OCI-LY3 (cell line): ENCODE results near the gene RINL.

Source experiments
- H2AFZ ChIP-seq: fragments of 200-600, 300-600 bp; shearing (Covaris generic); 2 replicates; pipeline ENCODE4 v1.6.0; 2014; ENCODE audit warnings: antibody characterized with exemption, low read depth, low read length
- H3K27ac ChIP-seq: fragments of 200-600, 300-600 bp; sonication (generic); 2 replicates; pipeline ENCODE4 v1.5.1; 2014; ENCODE audit warnings: mild to moderate bottlenecking, low read length, moderate library complexity, mixed read lengths
- H3K27me3 ChIP-seq: fragments of 200-600, 300-600 bp; sonication (generic); 2 replicates; pipeline ENCODE4 v1.6.1; 2014; ENCODE audit warnings: low read depth, low read length, mixed read lengths
- H3K36me3 ChIP-seq: fragments of 200-600, 300-600 bp; sonication (generic); replicated peaks from 2 replicates; pipeline ENCODE3; 2014; ENCODE audit warnings: low read depth, low read length, mixed read lengths
- H3K4me1 ChIP-seq: fragments of 300-600, 200-600 bp; sonication (generic); 2 replicates; pipeline ENCODE4 v1.6.1; 2014; ENCODE audit warnings: low read length, mixed read lengths
- H3K4me2 ChIP-seq: fragments of 200-600, 300-600 bp; sonication (generic); 2 replicates; pipeline ENCODE4 v1.6.1; 2014; ENCODE audit warnings: low read length, mixed read lengths
- H3K4me3 ChIP-seq: fragments of 300-600, 200-600 bp; sonication (generic); 2 replicates; pipeline ENCODE4 v1.5.1; 2014; ENCODE audit warnings: antibody characterized with exemption, mild to moderate bottlenecking, low read length, moderate library complexity
- H3K79me2 ChIP-seq: fragments of 300-600, 200-600 bp; shearing (Covaris generic); 2 replicates; pipeline ENCODE4 v1.6.1; 2014; ENCODE audit warnings: mild to moderate bottlenecking, low read length, mixed read lengths
- H3K9ac ChIP-seq: fragments of 300-600, 200-600 bp; shearing (Covaris generic); 2 replicates; pipeline ENCODE4 v1.6.0; 2014; ENCODE audit warnings: mild to moderate bottlenecking, low read length, moderate library complexity
- H3K9me3 ChIP-seq: fragments of 200-600, 300-600 bp; shearing (Covaris generic); 2 replicates; pipeline ENCODE4 v1.6.1; 2014; ENCODE audit warnings: low read length, mixed read lengths; ENCODE audit not compliant: insufficient read depth
- H4K20me1 ChIP-seq: fragments of 200-600, 300-600 bp; sonication (generic); 2 replicates; pipeline ENCODE4 v1.6.1; 2016; ENCODE audit warnings: low read length, mixed read lengths; ENCODE audit not compliant: insufficient read depth
- EZH2phosphoT487 ChIP-seq: fragments of 200-600 bp; shearing (Covaris generic); IDR thresholded peaks from 2 replicates; pipeline ENCODE4 v1.6.1; 2018; ENCODE audit warnings: antibody characterized with exemption, mixed run types, low read depth
- TF ChIP-seq, protein P1 (sequence below): fragments of 200-600, 300-600 bp; sonication (generic); IDR thresholded peaks from 2 replicates; pipeline ENCODE4 v1.5.1; 2014; ENCODE audit warnings: antibody characterized with exemption, low read length, low read depth

RINL gene

DNA sequence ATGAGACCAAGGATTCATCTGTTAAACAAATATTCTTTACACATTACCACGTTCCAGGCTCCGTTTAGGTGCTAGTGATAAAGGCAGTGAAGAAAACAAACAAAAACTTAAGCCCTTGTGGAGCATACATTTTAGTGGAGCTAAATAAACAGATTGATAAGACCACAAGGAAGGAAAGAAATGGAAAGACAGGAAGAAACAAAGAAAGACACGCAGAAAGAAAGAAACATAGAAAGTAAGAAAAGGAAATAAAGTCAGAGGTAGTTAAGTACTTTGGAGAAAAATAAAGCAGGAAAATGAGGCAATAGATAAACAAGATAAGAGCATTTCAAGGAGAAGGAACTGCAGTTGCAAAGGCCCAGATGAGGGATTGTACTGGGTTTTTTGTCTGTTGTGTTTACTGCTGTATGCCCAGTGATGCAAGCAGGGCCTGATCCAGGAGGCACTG lies 22.7 kb upstream of the RINL start:
- peaks cover 37% of the 10 kb centered on the region for H3K79me2 ChIP-seq
- no peaks in the 10 kb centered on the region for H4K20me1 ChIP-seq
- TF ChIP-seq EZH2phosphoT487 = no peak
- TF ChIP-seq, protein P1, sequence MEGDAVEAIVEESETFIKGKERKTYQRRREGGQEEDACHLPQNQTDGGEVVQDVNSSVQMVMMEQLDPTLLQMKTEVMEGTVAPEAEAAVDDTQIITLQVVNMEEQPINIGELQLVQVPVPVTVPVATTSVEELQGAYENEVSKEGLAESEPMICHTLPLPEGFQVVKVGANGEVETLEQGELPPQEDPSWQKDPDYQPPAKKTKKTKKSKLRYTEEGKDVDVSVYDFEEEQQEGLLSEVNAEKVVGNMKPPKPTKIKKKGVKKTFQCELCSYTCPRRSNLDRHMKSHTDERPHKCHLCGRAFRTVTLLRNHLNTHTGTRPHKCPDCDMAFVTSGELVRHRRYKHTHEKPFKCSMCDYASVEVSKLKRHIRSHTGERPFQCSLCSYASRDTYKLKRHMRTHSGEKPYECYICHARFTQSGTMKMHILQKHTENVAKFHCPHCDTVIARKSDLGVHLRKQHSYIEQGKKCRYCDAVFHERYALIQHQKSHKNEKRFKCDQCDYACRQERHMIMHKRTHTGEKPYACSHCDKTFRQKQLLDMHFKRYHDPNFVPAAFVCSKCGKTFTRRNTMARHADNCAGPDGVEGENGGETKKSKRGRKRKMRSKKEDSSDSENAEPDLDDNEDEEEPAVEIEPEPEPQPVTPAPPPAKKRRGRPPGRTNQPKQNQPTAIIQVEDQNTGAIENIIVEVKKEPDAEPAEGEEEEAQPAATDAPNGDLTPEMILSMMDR = no peak
- H3K27me3 ChIP-seq = no peaks in the 10 kb centered on the region
- H3K9me3 ChIP-seq = no peaks in the 10 kb centered on the region
- H3K4me2 ChIP-seq = peak overlapping the region; percentile 90
- H3K36me3 ChIP-seq = peaks cover 23% of the 10 kb centered on the region
- H3K4me3 ChIP-seq = peak overlapping the region; percentile 89
- no peak overlapping the region for H3K27ac ChIP-seq
- peaks cover 13% of the 10 kb centered on the region for H3K4me1 ChIP-seq
- no peak overlapping the region for H2AFZ ChIP-seq
- peak overlapping the region; percentile 87 for H3K9ac ChIP-seq

DNA sequence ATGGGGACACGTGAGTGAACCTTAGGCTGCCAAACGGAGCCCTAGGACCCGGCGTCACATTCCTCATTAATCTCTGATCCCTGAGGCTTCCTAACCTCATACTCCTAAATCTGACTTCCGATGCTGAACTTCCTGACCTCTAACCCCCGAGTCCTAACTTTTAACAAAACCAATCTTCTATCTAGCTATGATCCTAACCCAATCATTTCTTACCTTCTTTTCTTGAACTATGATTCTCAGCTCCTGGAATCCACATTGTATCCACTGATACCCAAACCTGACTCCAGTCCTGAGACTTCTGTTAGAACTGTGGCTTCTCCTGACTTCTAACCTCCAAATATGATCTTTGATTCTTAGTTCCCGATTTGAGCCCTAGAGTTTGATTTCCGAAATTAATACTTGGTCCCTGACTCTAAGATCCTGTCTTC lies 22.1 kb upstream of the RINL start:
- Histone ChIP-seq H2AFZ (peak overlapping the region; percentile 62), H3K79me2 (peaks cover 37% of the 10 kb centered on the region), H3K9ac (peak overlapping the region; percentile 87), H3K4me3 (peak overlapping the region; percentile 89), H3K27me3 (no peaks in the 10 kb centered on the region), H4K20me1 (no peaks in the 10 kb centered on the region), H3K9me3 (no peaks in the 10 kb centered on the region), H3K27ac (peak overlapping the region; percentile 47), H3K4me1 (peaks cover 13% of the 10 kb centered on the region), H3K36me3 (peaks cover 17% of the 10 kb centered on the region), H3K4me2 (peak overlapping the region; percentile 90)
- TF ChIP-seq, protein P1 = no peak
- TF ChIP-seq EZH2phosphoT487 = no peak

DNA sequence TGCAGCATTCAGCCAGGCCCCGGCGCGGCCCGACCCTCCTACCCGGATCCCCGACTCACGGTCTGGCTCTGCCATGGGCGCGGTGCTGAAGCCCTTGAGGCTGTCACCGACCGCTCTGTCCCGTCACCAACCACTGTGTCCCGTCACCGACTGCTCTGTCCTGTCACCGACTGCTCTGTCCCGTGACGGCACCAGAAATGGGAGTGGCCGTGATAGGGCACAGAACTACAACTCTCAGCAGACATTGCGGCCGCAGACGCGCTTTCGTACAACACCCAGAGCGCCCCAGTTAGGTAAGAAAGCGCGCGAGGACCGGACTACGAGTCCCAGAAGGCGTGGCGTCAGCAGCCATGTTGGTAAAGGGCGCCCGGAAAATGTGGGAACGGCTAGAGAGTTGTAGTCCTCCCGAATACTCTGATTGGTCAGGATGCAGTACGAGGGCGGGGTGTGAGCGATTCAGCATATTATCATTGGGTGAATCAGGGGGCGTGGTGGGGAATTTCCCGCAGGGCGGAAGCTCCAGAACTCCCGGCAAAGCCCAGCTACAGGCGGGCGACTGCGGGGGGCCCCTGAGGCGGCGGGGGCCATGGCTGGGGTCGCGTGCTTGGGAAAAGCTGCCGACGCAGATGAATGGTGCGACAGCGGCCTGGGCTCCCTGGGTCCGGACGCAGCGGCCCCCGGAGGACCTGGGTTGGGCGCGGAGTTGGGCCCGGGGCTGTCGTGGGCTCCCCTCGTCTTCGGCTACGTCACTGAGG lies 21.5 kb upstream of the RINL start, which contains the start of the genes NFKBIB and SIRT2:
NFKBIB (plus strand) TSS at position 523 of the 755 bp plus-strand sequence; CDS start at position 587, 64 bp downstream.
SIRT2 (minus strand) TSS at position 172 of the 755 bp plus-strand sequence; CDS start at position 75, 97 bp downstream.
- TF ChIP-seq EZH2phosphoT487 = no peak
- TF ChIP-seq, protein P1 = no peak
- H3K36me3 ChIP-seq = peaks cover 12% of the 10 kb centered on the region
- H3K27ac ChIP-seq = peak within 1 kb of the TSS; percentile 47
- H3K27me3 ChIP-seq = no peaks in the 10 kb centered on the region
- H3K4me2 ChIP-seq = peak within 1 kb of the TSS; percentile 100
- H3K4me1 ChIP-seq = peaks cover 13% of the 10 kb centered on the region
- peak within 1 kb of the TSS; percentile 87 for H3K9ac ChIP-seq
- no peaks in the 10 kb centered on the region for H4K20me1 ChIP-seq
- H3K79me2 ChIP-seq = peaks cover 37% of the 10 kb centered on the region
- peak within 1 kb of the TSS; percentile 89 for H3K4me3 ChIP-seq
- H2AFZ ChIP-seq = peak within 1 kb of the TSS; percentile 78
- H3K9me3 ChIP-seq = no peaks in the 10 kb centered on the region

DNA sequence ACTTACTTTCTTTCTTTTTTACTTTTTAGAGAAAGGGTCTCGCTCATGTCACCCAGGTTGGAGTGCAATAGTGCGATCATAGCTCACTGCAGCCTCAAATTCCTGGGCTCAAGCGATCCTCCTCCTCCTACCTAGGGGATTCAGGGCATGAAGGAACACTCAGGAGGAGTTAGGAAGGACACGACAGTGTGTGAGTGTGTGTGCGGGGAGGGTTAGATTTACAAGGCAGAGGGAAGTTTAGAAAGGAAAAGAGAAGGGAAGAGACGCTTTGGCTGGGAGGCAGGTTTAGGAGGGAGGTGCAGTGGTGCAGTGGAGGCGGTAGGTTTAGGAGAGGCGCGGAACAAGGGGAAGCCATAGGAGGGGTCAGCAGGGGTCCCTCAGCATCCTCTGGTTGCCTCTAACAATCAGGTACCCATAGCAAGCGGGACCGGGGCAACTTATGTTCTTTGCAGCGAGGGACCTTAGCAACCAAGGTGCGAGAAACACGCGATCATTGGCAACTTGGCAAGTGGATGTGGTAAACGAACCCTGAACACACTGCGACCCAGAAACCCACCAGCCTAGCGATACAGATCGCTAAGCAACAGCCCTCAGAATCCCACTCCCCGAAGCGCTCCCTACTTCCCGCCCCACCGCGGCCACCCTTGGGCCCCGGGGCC lies 20.8 kb upstream of the RINL start:
- H2AFZ ChIP-seq = peak overlapping the region; percentile 78; the same call in 1 of the 2 replicates

More for the DNA sequence above, 20.8 kb upstream of the RINL start:
- H3K4me1 ChIP-seq = peaks cover 13% of the 10 kb centered on the region
- peaks cover 32% of the 10 kb centered on the region for H3K79me2 ChIP-seq
- no peaks in the 10 kb centered on the region for H3K9me3 ChIP-seq
- no peaks in the 10 kb centered on the region for H3K27me3 ChIP-seq
- TF ChIP-seq, protein P1 = no peak
- no peak for TF ChIP-seq EZH2phosphoT487
- H3K27ac ChIP-seq = no peak overlapping the region
- H3K4me3 ChIP-seq = peak overlapping the region; percentile 89
- peak overlapping the region; percentile 100 for H3K4me2 ChIP-seq
- H3K36me3 ChIP-seq = peaks cover 6% of the 10 kb centered on the region
- no peaks in the 10 kb centered on the region for H4K20me1 ChIP-seq
- H3K9ac ChIP-seq = peak overlapping the region; percentile 83
